Fibroblast of peridontal ligament (primary cell): ENCODE data around the gene EHBP1L1.

Source experiments
- DNase-seq: peaks from one replicate; pipeline ENCODE4 v3.0.0-alpha.2; 2010; ENCODE audit errors: extremely low read depth

Gene EHBP1L1

GRCh38 chr11:65546217-65546958 is 29.5 kb upstream of the EHBP1L1 start:
- DNase-seq: no peak

- DNase-seq: no peak
Measured at GRCh38 chr11:65547446-65548125, 28.3 kb upstream of the EHBP1L1 start.

- DNase-seq: no peak
Measured at GRCh38 chr11:65548395-65548794, 27.5 kb upstream of the EHBP1L1 start.

GRCh38 chr11:65549096-65549495 is 26.8 kb upstream of the EHBP1L1 start:
- no peak for DNase-seq

- DNase-seq: no peak
Measured at GRCh38 chr11:65551572-65552387, 24.1 kb upstream of the EHBP1L1 start.

- DNase-seq: no peak
Measured at GRCh38 chr11:65552388-65552951, 23.4 kb upstream of the EHBP1L1 start.

GRCh38 chr11:65553301-65554001 is 22.4 kb upstream of the EHBP1L1 start:
- no peak for DNase-seq

- no peak for DNase-seq
Measured at GRCh38 chr11:65554057-65554818, 21.6 kb upstream of the EHBP1L1 start.

GRCh38 chr11:65554842-65555430 is 20.9 kb upstream of the EHBP1L1 start:
- DNase-seq: no peak

GRCh38 chr11:65555693-65556231 is 20.1 kb upstream of the EHBP1L1 start:
- DNase-seq: peak; percentile 75

GRCh38 chr11:65556470-65557279 is 19.2 kb upstream of the EHBP1L1 start:
- no peak for DNase-seq

- DNase-seq: no peak
Measured at GRCh38 chr11:65557280-65558001, 18.4 kb upstream of the EHBP1L1 start.

GRCh38 chr11:65558002-65558929 is 17.6 kb upstream of the EHBP1L1 start, which contains the start of gene LTBP3:
Gene LTBP3 (minus strand): TSS chr11:65558359. CDS start chr11:65557959, 400 bp downstream.
- DNase-seq: peak; percentile 71

- DNase-seq: peak; percentile 47
Measured at GRCh38 chr11:65558930-65559509, 16.8 kb upstream of the EHBP1L1 start.

GRCh38 chr11:65559535-65559934 is 16.3 kb upstream of the EHBP1L1 start:
- no peak for DNase-seq

- DNase-seq: peak; percentile 31
Measured at GRCh38 chr11:65559951-65560537, 15.8 kb upstream of the EHBP1L1 start.
